ENCODE measurements around the gene CLEC2L. TPM values are rescaled to one million over a fixed set of nuclear protein-coding genes. Genes with fewer than 3 reads are reported as not detected.

CLEC2L gene
- total RNA-seq, 1 donor from 2014 or later = not detected

- Mint-ChIP-seq H3K27me3 (ENCODE audit: low read depth, unreplicated experiment) (peaks cover 12% of the 10 kb centered on the region), H3K4me1 (ENCODE audit: low read depth, unreplicated experiment) (no peaks in the 10 kb centered on the region), H3K4me3 (ENCODE audit: unreplicated experiment) (no peak overlapping the region), H3K9me3 (ENCODE audit: unreplicated experiment) (peaks cover 11% of the 10 kb centered on the region), H3K27ac (ENCODE audit: unreplicated experiment) (no peak overlapping the region), H3K36me3 (ENCODE audit: low read depth, unreplicated experiment) (peaks cover 8% of the 10 kb centered on the region)
- H3K36me3 ChIP-seq (ENCODE audit: insufficient read depth, low read length) = peaks cover 5% of the 10 kb centered on the region
- no peak overlapping the region for H3K27ac ChIP-seq (ENCODE audit: low read depth, low read length)
- no peak overlapping the region for H2AFZ ChIP-seq (ENCODE audit: low read depth, low read length)
- no peaks in the 10 kb centered on the region for H4K20me1 ChIP-seq (ENCODE audit: insufficient read depth, low read length)
- H3K9ac ChIP-seq (ENCODE audit: low read length) = no peak overlapping the region
- H3K4me3 ChIP-seq (ENCODE audit: insufficient read depth, low read depth, low read length) = no peak overlapping the region
- FAIRE-seq (no peak), DNase-seq (ENCODE audit: low read depth) (no peak)
- H3K9me3 ChIP-seq (ENCODE audit: insufficient read depth, low read depth, low read length) = no peaks in the 10 kb centered on the region
- TF ChIP-seq EZH2 (IDR thresholded peaks at IDR 0.05; ENCODE audit: insufficient read depth, low read length) = no peak
- TF ChIP-seq, protein P1, sequence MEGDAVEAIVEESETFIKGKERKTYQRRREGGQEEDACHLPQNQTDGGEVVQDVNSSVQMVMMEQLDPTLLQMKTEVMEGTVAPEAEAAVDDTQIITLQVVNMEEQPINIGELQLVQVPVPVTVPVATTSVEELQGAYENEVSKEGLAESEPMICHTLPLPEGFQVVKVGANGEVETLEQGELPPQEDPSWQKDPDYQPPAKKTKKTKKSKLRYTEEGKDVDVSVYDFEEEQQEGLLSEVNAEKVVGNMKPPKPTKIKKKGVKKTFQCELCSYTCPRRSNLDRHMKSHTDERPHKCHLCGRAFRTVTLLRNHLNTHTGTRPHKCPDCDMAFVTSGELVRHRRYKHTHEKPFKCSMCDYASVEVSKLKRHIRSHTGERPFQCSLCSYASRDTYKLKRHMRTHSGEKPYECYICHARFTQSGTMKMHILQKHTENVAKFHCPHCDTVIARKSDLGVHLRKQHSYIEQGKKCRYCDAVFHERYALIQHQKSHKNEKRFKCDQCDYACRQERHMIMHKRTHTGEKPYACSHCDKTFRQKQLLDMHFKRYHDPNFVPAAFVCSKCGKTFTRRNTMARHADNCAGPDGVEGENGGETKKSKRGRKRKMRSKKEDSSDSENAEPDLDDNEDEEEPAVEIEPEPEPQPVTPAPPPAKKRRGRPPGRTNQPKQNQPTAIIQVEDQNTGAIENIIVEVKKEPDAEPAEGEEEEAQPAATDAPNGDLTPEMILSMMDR (IDR thresholded peaks at IDR 0.05; ENCODE audit: insufficient read depth, low read depth, low read length) = no peak
- no peaks in the 10 kb centered on the region for H3K79me2 ChIP-seq (ENCODE audit: insufficient read depth, low read length)
- H3K4me2 ChIP-seq (ENCODE audit: low read length) = no peak overlapping the region
- H3K4me1 ChIP-seq (ENCODE audit: insufficient read depth, low read length) = no peaks in the 10 kb centered on the region
- H3K27me3 ChIP-seq (ENCODE audit: insufficient read depth, low read length) = no peaks in the 10 kb centered on the region
These were observed 39.0 kb downstream of the CLEC2L start for GRCh38 chr7:139562491-139562890.

DNA sequence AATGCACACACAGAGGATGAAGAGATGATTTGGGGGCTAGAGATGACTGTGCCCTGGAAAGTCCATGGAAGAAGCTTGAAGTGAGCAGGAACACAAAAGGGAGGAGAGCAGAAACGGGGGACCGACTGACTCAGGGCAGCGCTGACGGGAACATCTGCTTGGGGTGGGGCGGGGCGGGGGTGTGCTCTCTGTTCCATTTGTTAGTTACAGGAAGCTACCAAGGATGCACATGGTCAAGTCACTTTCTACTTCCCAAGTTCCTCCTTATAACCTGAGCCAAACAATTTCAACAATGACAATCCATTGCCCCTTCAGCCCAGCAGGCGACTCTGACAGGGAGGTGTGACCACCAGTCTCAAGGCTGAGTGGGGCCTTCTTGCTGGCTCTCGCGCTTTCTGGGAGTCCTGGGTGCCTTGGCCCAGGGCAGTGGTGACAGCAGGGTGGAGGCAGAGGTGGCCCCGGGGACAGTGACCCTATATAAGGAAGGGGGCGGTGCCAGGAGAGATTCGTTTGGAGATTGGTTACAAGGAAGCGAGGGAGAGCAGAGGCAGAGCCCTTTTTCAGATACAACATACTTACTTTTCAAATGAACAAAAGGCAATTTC, 39.6 kb downstream of the CLEC2L start:
- Histone ChIP-seq H3K79me2 (ENCODE audit: insufficient read depth, low read length) (no peaks in the 10 kb centered on the region), H3K4me2 (ENCODE audit: low read length) (no peak overlapping the region), H3K27ac (ENCODE audit: low read depth, low read length) (no peak overlapping the region), H3K4me1 (ENCODE audit: insufficient read depth, low read length) (no peaks in the 10 kb centered on the region), H2AFZ (ENCODE audit: low read depth, low read length) (no peak overlapping the region), H3K9me3 (ENCODE audit: insufficient read depth, low read depth, low read length) (no peaks in the 10 kb centered on the region), H4K20me1 (ENCODE audit: insufficient read depth, low read length) (peaks cover 2% of the 10 kb centered on the region), H3K27me3 (ENCODE audit: insufficient read depth, low read length) (no peaks in the 10 kb centered on the region), H3K4me3 (ENCODE audit: insufficient read depth, low read depth, low read length) (no peak overlapping the region), H3K9ac (ENCODE audit: low read length) (no peak overlapping the region), H3K36me3 (ENCODE audit: insufficient read depth, low read length) (peaks cover 5% of the 10 kb centered on the region)
- no peaks in the 10 kb centered on the region for H3K4me1 Mint-ChIP-seq (ENCODE audit: low read depth, unreplicated experiment)
- peaks cover 12% of the 10 kb centered on the region for H3K27me3 Mint-ChIP-seq (ENCODE audit: low read depth, unreplicated experiment)
- no peak overlapping the region for H3K27ac Mint-ChIP-seq (ENCODE audit: unreplicated experiment)
- no peak for FAIRE-seq
- peaks cover 14% of the 10 kb centered on the region for H3K9me3 Mint-ChIP-seq (ENCODE audit: unreplicated experiment)
- no peak overlapping the region for H3K4me3 Mint-ChIP-seq (ENCODE audit: unreplicated experiment)
- TF ChIP-seq, protein P1 (IDR thresholded peaks at IDR 0.05; ENCODE audit: insufficient read depth, low read depth, low read length) = no peak
- TF ChIP-seq EZH2 (IDR thresholded peaks at IDR 0.05; ENCODE audit: insufficient read depth, low read length) = no peak
- peaks cover 12% of the 10 kb centered on the region for H3K36me3 Mint-ChIP-seq (ENCODE audit: low read depth, unreplicated experiment)
- DNase-seq (ENCODE audit: low read depth) = no peak

GRCh38 chr7:139563856-139564255, 40.4 kb downstream of the CLEC2L start:
- H4K20me1 ChIP-seq (ENCODE audit: insufficient read depth, low read length) = peaks cover 8% of the 10 kb centered on the region
- H3K27me3 ChIP-seq (ENCODE audit: insufficient read depth, low read length) = no peaks in the 10 kb centered on the region
- no peak for TF ChIP-seq EZH2 (IDR thresholded peaks at IDR 0.05; ENCODE audit: insufficient read depth, low read length)
- TF ChIP-seq, protein P1 (IDR thresholded peaks at IDR 0.05; ENCODE audit: insufficient read depth, low read depth, low read length) = no peak
- H3K79me2 ChIP-seq (ENCODE audit: insufficient read depth, low read length) = no peaks in the 10 kb centered on the region
- Mint-ChIP-seq H3K27ac (ENCODE audit: unreplicated experiment) (no peak overlapping the region), H3K9me3 (ENCODE audit: unreplicated experiment) (peaks cover 14% of the 10 kb centered on the region), H3K27me3 (ENCODE audit: low read depth, unreplicated experiment) (peaks cover 11% of the 10 kb centered on the region), H3K4me1 (ENCODE audit: low read depth, unreplicated experiment) (no peaks in the 10 kb centered on the region), H3K36me3 (ENCODE audit: low read depth, unreplicated experiment) (peaks cover 14% of the 10 kb centered on the region), H3K4me3 (ENCODE audit: unreplicated experiment) (no peak overlapping the region)
- H3K9ac ChIP-seq (ENCODE audit: low read length) = no peak overlapping the region
- no peak for DNase-seq (ENCODE audit: low read depth)
- no peak overlapping the region for H2AFZ ChIP-seq (ENCODE audit: low read depth, low read length)
- H3K27ac ChIP-seq (ENCODE audit: low read depth, low read length) = no peak overlapping the region
- FAIRE-seq = no peak
- H3K9me3 ChIP-seq (ENCODE audit: insufficient read depth, low read depth, low read length) = no peaks in the 10 kb centered on the region
- H3K4me1 ChIP-seq (ENCODE audit: insufficient read depth, low read length) = no peaks in the 10 kb centered on the region
- H3K4me3 ChIP-seq (ENCODE audit: insufficient read depth, low read depth, low read length) = no peak overlapping the region
- H3K4me2 ChIP-seq (ENCODE audit: low read length) = no peak overlapping the region
- peaks cover 5% of the 10 kb centered on the region for H3K36me3 ChIP-seq (ENCODE audit: insufficient read depth, low read length)
